ENCODE results near the gene SEC11C. TPM values are rescaled to one million over a fixed set of nuclear protein-coding genes. Genes with fewer than 3 reads are reported as not detected.

The SEC11C gene
- total and polyA plus RNA-seq, 2 donors (not counting 1 experiment from before 2014, with no cell fraction given), result 29.0 to 76.8 TPM

- Histone ChIP-seq H3K27me3 (replicated peaks in 1 of 4; ENCODE audit: control extremely low read depth in 1 of 4, control insufficient read depth in 3 of 4, insufficient read depth in 4 of 4, low read length in 3 of 4) (peaks cover 0 to under 1% (median 0%) of the 10 kb centered on the region in 4 experiments), H3K4me2 (replicated peaks; ENCODE audit: low read depth, low read length, poor library complexity, severe bottlenecking) (peak overlapping the region; percentile 46), H4K20me1 (ENCODE audit: control insufficient read depth, insufficient read depth, low read length, poor library complexity, severe bottlenecking) (no peaks in the 10 kb centered on the region), H3K4me3 (ENCODE audit: control extremely low read depth in 1 of 5, extremely low read depth in 1 of 5, insufficient read depth in 1 of 5, low read depth in 2 of 5, low read length in 4 of 5) (peak overlapping the region in 1 of 5 experiments; percentile 20), H3K27ac (ENCODE audit: low read length in 2 of 2) (peak overlapping the region; percentile 64 to 68), H3K9ac (ENCODE audit: low read length) (peak overlapping the region; percentile 19), H3K4me1 (ENCODE audit: control insufficient read depth in 2 of 2, insufficient read depth in 2 of 2, low read length in 2 of 2) (peaks cover 25 to 27% of the 10 kb centered on the region in 2 donors), H3K79me2 (ENCODE audit: control insufficient read depth, insufficient read depth, low read length) (no peaks in the 10 kb centered on the region), H3K9me3 (ENCODE audit: control extremely low read depth in 1 of 3, control insufficient read depth in 2 of 3, insufficient read depth in 1 of 3, low read length in 2 of 3) (peaks cover 0 to 3% (median 0%) of the 10 kb centered on the region in 3 donors), H3K36me3 (replicated peaks in 1 of 2; ENCODE audit: control extremely low read depth in 1 of 2, control insufficient read depth in 1 of 2, extremely low read depth in 1 of 2, insufficient read depth in 2 of 2, low read length in 1 of 2) (no peaks in the 10 kb centered on the region), H2AFZ (ENCODE audit: insufficient read depth, low read depth, low read length, poor library complexity, severe bottlenecking) (peak overlapping the region; percentile 53)
- intact Hi-C loops (cut with micrococcal nuclease), result loop anchor here (2.0 kb wide), 1 partner anchor 44 kb away; the partner anchor contains the start of gene SEC11C
- peaks cover 6% of the 10 kb centered on the region for H3K27me3 Mint-ChIP-seq
- peaks cover 2% of the 10 kb centered on the region for H3K9me3 Mint-ChIP-seq (ENCODE audit: insufficient read depth)
- TF ChIP-seq CTCF (IDR thresholded peaks at IDR 0.05) (no peak), EZH2 (IDR thresholded peaks at IDR 0.05; ENCODE audit: borderline replicate concordance, insufficient read depth, low read depth, low read length, poor library complexity, severe bottlenecking) (no peak)
- WGBS (ENCODE audit: insufficient coverage), result 63% methylated on average over 4 of the region's 5 CpGs
- POLR2A ChIA-PET, result no interaction called here
- CTCF ChIA-PET, result interaction anchor here (0.6 to 3.0 kb wide), 5 partner anchors 10 to 1054 kb away, joined by 3 to 18 read pairs (median 5); partner anchors contain the start of gene SEC11C
- peaks cover 29% of the 10 kb centered on the region for H3K4me1 Mint-ChIP-seq
- peak overlapping the region; percentile 70 for H3K4me3 Mint-ChIP-seq
- peak; percentile 23 for ATAC-seq (ENCODE audit: low read depth)
- peak overlapping the region; percentile 88 for H3K27ac Mint-ChIP-seq
- peak; percentile 32 for DNase-seq
Observed at GRCh38 chr18:59094569-59094968, 45.1 kb upstream of the SEC11C start.

GRCh38 chr18:59096098-59096789 lies 43.4 kb upstream of the SEC11C start:
- Histone ChIP-seq H2AFZ (ENCODE audit: insufficient read depth, low read depth, low read length, poor library complexity, severe bottlenecking) (no peak overlapping the region), H3K27me3 (replicated peaks in 1 of 4; ENCODE audit: control extremely low read depth in 1 of 4, control insufficient read depth in 3 of 4, insufficient read depth in 4 of 4, low read length in 3 of 4) (peaks cover 0 to 3% (median 0%) of the 10 kb centered on the region in 4 experiments), H3K4me1 (ENCODE audit: control insufficient read depth in 2 of 2, insufficient read depth in 2 of 2, low read length in 2 of 2) (peaks cover 25 to 27% of the 10 kb centered on the region in 2 donors), H3K9me3 (ENCODE audit: control extremely low read depth in 1 of 3, control insufficient read depth in 2 of 3, insufficient read depth in 1 of 3, low read length in 2 of 3) (peaks cover 0 to 3% (median 0%) of the 10 kb centered on the region in 3 donors), H3K9ac (ENCODE audit: low read length) (no peak overlapping the region), H3K4me3 (ENCODE audit: control extremely low read depth in 1 of 5, extremely low read depth in 1 of 5, insufficient read depth in 1 of 5, low read depth in 2 of 5, low read length in 4 of 5) (no peak overlapping the region), H3K36me3 (replicated peaks in 1 of 2; ENCODE audit: control extremely low read depth in 1 of 2, control insufficient read depth in 1 of 2, extremely low read depth in 1 of 2, insufficient read depth in 2 of 2, low read length in 1 of 2) (no peaks in the 10 kb centered on the region), H3K4me2 (replicated peaks; ENCODE audit: low read depth, low read length, poor library complexity, severe bottlenecking) (no peak overlapping the region), H4K20me1 (ENCODE audit: control insufficient read depth, insufficient read depth, low read length, poor library complexity, severe bottlenecking) (no peaks in the 10 kb centered on the region), H3K79me2 (ENCODE audit: control insufficient read depth, insufficient read depth, low read length) (no peaks in the 10 kb centered on the region), H3K27ac (ENCODE audit: low read length in 2 of 2) (no peak overlapping the region)
- no peak for DNase-seq
- intact Hi-C loops (cut with micrococcal nuclease), result no loop called here
- no peak for ATAC-seq (ENCODE audit: low read depth)
- Mint-ChIP-seq H3K4me1 (peaks cover 29% of the 10 kb centered on the region), H3K9me3 (ENCODE audit: insufficient read depth) (peaks cover 2% of the 10 kb centered on the region), H3K27ac (no peak overlapping the region), H3K27me3 (peaks cover 3% of the 10 kb centered on the region), H3K4me3 (no peak overlapping the region)
- ChIA-PET CTCF (interaction anchor here (1.7 kb wide), 1 partner anchor 23 kb away, joined by 3 read pairs; no protein-coding TSS in a partner anchor), POLR2A (no interaction called here)
- TF ChIP-seq EZH2 (IDR thresholded peaks at IDR 0.05; ENCODE audit: borderline replicate concordance, insufficient read depth, low read depth, low read length, poor library complexity, severe bottlenecking), result no peak
- no peak for TF ChIP-seq CTCF (IDR thresholded peaks at IDR 0.05)
- WGBS (ENCODE audit: insufficient coverage), result 91% methylated on average over 7 of the region's 7 CpGs

Measured in B cell (primary cell).